ENCODE measurements around the gene CALD1. TPM values are rescaled to one million over a fixed set of nuclear protein-coding genes. Genes with fewer than 3 reads are reported as not detected.

CALD1 gene
- total and polyA plus RNA-seq, 7 donors = 16.8 to 59.5 (median 25.0) TPM

DNA sequence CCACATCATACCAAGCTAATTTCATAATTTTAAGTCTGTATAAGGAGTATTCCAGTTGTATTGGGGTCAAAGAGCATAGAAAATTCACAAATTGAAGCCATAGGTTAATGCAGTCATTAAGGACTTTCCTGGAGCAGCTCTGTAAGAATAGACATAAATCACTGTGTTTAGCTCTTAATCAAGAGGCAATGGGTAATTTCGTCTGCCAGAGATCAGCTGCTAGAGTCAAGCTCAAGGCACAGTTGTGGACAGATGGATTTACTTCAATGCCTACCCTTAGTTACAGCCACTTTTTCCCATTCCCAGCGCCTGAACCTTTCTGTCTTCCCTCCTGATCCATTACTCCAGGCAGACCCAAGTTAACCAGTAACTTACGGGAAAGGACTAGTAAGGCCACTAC is 166.3 kb downstream of the CALD1 start:
- ATAC-seq (no peak), DNase-seq (no peak)
- intact Hi-C loops (cut with DNase I) = no loop called here
- Histone ChIP-seq H3K9me3 (no peaks in the 10 kb centered on the region), H3K4me3 (no peak overlapping the region), H3K36me3 (ENCODE audit: insufficient read depth in 1 of 2, low read depth in 1 of 2) (peaks cover 0 to 19% of the 10 kb centered on the region in 2 donors), H3K4me1 (no peaks in the 10 kb centered on the region), H3K27me3 (ENCODE audit: insufficient read depth in 3 of 3, low read length in 2 of 3) (no peaks in the 10 kb centered on the region), H3K27ac (no peak overlapping the region)
- TF ChIP-seq, protein P1, sequence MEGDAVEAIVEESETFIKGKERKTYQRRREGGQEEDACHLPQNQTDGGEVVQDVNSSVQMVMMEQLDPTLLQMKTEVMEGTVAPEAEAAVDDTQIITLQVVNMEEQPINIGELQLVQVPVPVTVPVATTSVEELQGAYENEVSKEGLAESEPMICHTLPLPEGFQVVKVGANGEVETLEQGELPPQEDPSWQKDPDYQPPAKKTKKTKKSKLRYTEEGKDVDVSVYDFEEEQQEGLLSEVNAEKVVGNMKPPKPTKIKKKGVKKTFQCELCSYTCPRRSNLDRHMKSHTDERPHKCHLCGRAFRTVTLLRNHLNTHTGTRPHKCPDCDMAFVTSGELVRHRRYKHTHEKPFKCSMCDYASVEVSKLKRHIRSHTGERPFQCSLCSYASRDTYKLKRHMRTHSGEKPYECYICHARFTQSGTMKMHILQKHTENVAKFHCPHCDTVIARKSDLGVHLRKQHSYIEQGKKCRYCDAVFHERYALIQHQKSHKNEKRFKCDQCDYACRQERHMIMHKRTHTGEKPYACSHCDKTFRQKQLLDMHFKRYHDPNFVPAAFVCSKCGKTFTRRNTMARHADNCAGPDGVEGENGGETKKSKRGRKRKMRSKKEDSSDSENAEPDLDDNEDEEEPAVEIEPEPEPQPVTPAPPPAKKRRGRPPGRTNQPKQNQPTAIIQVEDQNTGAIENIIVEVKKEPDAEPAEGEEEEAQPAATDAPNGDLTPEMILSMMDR (IDR thresholded peaks at IDR 0.05) = no peak
- 77 to 91% (median 83%) methylated on average over 3 of the region's 3 CpGs for WGBS, 3 donors

DNA sequence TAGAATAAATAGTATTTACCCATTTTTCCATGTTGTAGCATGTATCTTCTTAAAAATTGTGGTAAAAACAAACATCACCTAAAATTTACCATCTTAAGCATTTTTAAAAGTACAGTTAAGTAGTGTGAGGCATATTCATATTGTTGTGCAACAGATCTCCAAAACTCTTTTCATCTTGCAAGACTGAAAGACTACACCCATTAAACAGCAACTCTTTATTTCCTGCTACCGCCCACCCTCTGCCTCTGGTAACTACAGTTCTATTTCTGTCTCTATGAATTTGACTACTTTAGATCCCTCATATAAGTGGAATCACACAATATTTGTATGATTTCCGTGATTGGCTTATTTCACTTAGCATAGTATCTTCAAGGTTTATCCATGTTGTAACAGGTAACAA is 166.8 kb downstream of the CALD1 start:
- H3K27ac ChIP-seq = no peak overlapping the region
- H3K36me3 ChIP-seq (ENCODE audit: insufficient read depth in 1 of 2, low read depth in 1 of 2) = peaks cover 0 to 19% of the 10 kb centered on the region in 2 donors
- no peaks in the 10 kb centered on the region for H3K27me3 ChIP-seq (ENCODE audit: insufficient read depth in 3 of 3, low read length in 2 of 3)
- TF ChIP-seq, protein P1 (IDR thresholded peaks at IDR 0.05) = no peak
- no peaks in the 10 kb centered on the region for H3K9me3 ChIP-seq
- DNase-seq = no peak
- WGBS, 3 donors = 88 to 93% (median 93%) methylated on average over 2 of the region's 2 CpGs
- H3K4me3 ChIP-seq = no peak overlapping the region
- no peaks in the 10 kb centered on the region for H3K4me1 ChIP-seq
- intact Hi-C loops (cut with DNase I) = no loop called here
- no peak for ATAC-seq

DNA sequence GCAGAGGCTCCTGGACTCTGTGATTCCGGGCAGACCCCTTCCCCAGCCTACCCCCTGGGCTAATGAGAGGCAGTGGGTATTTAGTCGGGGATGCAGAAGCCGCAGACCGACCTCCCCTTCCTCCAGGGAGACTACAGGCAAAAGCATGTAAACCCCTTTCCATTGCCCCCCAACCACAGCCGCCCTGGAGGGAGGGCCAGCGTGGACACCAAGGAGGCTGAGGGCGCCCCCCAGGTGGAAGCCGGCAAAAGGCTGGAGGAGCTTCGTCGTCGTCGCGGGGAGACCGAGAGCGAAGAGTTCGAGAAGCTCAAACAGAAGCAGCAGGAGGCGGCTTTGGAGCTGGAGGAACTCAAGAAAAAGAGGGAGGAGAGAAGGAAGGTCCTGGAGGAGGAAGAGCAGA is 167.9 kb downstream of the CALD1 start:
- intact Hi-C loops (cut with DNase I) = no loop called here
- Histone ChIP-seq H3K4me3 (no peak overlapping the region), H3K36me3 (ENCODE audit: insufficient read depth in 1 of 2, low read depth in 1 of 2) (peaks cover 0 to 25% of the 10 kb centered on the region in 2 donors), H3K27ac (no peak overlapping the region), H3K27me3 (ENCODE audit: insufficient read depth in 3 of 3, low read length in 2 of 3) (no peaks in the 10 kb centered on the region), H3K9me3 (no peaks in the 10 kb centered on the region), H3K4me1 (no peaks in the 10 kb centered on the region)
- DNase-seq = no peak
- ATAC-seq = no peak
- TF ChIP-seq, protein P1 (IDR thresholded peaks at IDR 0.05) = no peak
- whole genome bisulfite sequencing, 3 donors = 93 to 95% (median 95%) methylated on average over 17 of the region's 17 CpGs

DNA sequence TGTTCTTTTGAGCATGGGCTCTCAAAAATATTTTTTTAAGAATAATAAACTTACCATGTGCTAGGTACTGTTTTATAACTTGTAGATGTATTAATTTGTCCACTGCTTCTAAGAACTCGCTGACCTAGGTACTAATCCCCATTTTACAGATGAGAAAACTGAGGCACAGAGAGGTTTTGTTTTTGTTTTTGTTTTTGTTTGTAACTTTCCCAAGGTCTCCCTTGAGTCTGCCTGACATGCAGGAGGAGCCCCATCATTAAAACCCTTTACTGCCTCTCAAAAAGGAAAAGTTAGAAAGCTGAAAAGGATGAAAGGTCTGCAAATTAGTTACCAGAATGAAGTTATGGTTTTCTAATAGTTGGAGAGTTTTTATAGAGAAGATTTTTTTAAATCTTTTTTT is 168.4 kb downstream of the CALD1 start:
- no peak overlapping the region for H3K27ac ChIP-seq
- H3K27me3 ChIP-seq (ENCODE audit: insufficient read depth in 3 of 3, low read length in 2 of 3) = no peaks in the 10 kb centered on the region
- intact Hi-C loops (cut with DNase I) = no loop called here
- WGBS, 3 donors = 96 to 100% (median 97%) methylated on average over 1 of the region's 1 CpG
- H3K4me1 ChIP-seq = no peaks in the 10 kb centered on the region
- DNase-seq (no peak), ATAC-seq (no peak)
- H3K36me3 ChIP-seq (ENCODE audit: insufficient read depth in 1 of 2, low read depth in 1 of 2) = peaks cover 0 to 26% of the 10 kb centered on the region in 2 donors
- TF ChIP-seq, protein P1 (IDR thresholded peaks at IDR 0.05) = no peak
- no peaks in the 10 kb centered on the region for H3K9me3 ChIP-seq
- no peak overlapping the region for H3K4me3 ChIP-seq

DNA sequence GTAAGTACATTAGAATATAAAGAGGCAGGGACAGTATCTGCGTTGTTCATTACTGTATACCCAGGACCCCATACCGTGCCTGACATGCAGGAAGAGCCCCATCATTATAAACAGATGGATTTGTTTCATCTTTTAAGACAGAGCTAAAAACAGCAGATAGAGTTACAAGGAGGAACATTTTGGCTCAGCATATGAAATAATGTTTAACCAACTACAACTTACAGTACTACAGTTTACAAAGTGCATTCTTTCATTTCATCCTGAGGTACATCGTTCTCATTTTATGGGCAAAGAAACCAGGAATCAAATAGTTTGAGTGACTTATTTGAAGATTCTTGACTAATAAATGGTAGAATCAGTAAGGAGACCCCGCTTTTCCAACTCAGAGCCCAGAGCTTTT is 168.8 kb downstream of the CALD1 start:
- TF ChIP-seq, protein P1 (IDR thresholded peaks at IDR 0.05) = no peak
- Histone ChIP-seq H3K36me3 (ENCODE audit: insufficient read depth in 1 of 2, low read depth in 1 of 2) (peaks cover 0 to 26% of the 10 kb centered on the region in 2 donors), H3K9me3 (no peaks in the 10 kb centered on the region), H3K27me3 (ENCODE audit: insufficient read depth in 3 of 3, low read length in 2 of 3) (no peaks in the 10 kb centered on the region), H3K27ac (no peak overlapping the region), H3K4me1 (no peaks in the 10 kb centered on the region), H3K4me3 (no peak overlapping the region)
- intact Hi-C loops (cut with DNase I) = no loop called here
- 91 to 94% (median 91%) methylated on average over 4 of the region's 4 CpGs for WGBS, 3 donors
- DNase-seq = no peak
- no peak for ATAC-seq

Data from psoas muscle (tissue), 8 donors.